Measurements from ENCODE around the gene GRID2. TPM values are rescaled to one million over a fixed set of nuclear protein-coding genes. Genes with fewer than 3 reads are reported as not detected.

GRID2 gene
- polyA plus RNA-seq, 2 donors = 0.02 TPM; not detected in 1

DNA sequence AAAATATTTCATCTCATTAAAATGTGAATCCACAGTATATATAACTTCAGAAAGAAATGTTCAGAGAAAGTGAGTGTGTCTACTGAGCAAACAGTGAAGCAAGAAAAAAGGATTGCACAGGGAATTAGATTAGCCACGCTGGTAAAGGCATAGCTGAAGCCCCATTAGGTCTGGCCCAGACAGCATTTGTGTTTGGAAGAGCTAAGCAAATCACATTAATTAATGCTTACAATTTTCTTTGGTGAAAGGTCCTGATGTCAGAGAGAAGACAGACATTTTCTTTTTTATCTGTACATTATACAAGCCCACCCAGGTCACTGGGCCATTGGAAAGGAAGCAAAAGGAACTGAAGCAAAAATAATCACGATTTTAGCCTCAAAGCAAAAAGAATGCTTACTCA, 354.6 kb downstream of the GRID2 start:
- Histone ChIP-seq H3K27me3 (ENCODE audit: control insufficient read depth in 1 of 2, insufficient read depth in 2 of 2, low read length in 2 of 2) (no peaks in the 10 kb centered on the region), H3K9me3 (ENCODE audit: control insufficient read depth in 2 of 2, insufficient read depth in 1 of 2, low read depth in 1 of 2, low read length in 1 of 2) (no peaks in the 10 kb centered on the region), H3K4me1 (ENCODE audit: control insufficient read depth in 2 of 2, insufficient read depth in 2 of 2, low read length in 1 of 2) (no peaks in the 10 kb centered on the region), H3K36me3 (ENCODE audit: control insufficient read depth in 2 of 2, insufficient read depth in 2 of 2, low read length in 1 of 2) (no peaks in the 10 kb centered on the region), H3K4me3 (ENCODE audit: low read depth in 1 of 2, low read length in 2 of 2) (no peak overlapping the region), H3K27ac (ENCODE audit: low read depth in 2 of 2, low read length in 1 of 2) (no peak overlapping the region)
- 72 to 74% methylated on average over 2 of the region's 2 CpGs for WGBS, 2 donors

DNA sequence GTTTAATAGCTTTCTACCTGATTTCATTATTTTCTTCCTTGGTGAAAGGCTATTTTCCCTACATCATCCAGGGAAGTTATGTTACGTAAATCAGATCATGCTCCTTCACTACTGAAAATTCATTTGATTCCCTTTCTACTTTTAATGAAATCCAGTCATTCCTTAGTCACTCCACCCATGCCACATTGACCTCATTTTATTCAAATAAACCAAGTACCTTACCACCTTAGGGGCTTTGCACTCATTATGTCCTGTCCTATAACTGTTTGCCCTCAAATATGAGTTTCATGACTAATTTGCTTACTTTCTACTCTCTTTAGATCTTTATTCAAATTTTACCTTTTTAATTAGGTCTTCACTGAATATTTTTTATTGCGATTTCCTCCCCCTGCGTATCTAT, 374.0 kb downstream of the GRID2 start:
- no peaks in the 10 kb centered on the region for H3K36me3 ChIP-seq (ENCODE audit: control insufficient read depth in 2 of 2, insufficient read depth in 2 of 2, low read length in 1 of 2)
- H3K27ac ChIP-seq (ENCODE audit: low read depth in 2 of 2, low read length in 1 of 2) = no peak overlapping the region
- H3K9me3 ChIP-seq (ENCODE audit: control insufficient read depth in 2 of 2, insufficient read depth in 1 of 2, low read depth in 1 of 2, low read length in 1 of 2) = no peaks in the 10 kb centered on the region
- 94% methylated on average over 3 of the region's 3 CpGs for WGBS, 2 donors
- no peaks in the 10 kb centered on the region for H3K27me3 ChIP-seq (ENCODE audit: control insufficient read depth in 1 of 2, insufficient read depth in 2 of 2, low read length in 2 of 2)
- H3K4me3 ChIP-seq (ENCODE audit: low read depth in 1 of 2, low read length in 2 of 2) = no peak overlapping the region
- H3K4me1 ChIP-seq (ENCODE audit: control insufficient read depth in 2 of 2, insufficient read depth in 2 of 2, low read length in 1 of 2) = no peaks in the 10 kb centered on the region

DNA sequence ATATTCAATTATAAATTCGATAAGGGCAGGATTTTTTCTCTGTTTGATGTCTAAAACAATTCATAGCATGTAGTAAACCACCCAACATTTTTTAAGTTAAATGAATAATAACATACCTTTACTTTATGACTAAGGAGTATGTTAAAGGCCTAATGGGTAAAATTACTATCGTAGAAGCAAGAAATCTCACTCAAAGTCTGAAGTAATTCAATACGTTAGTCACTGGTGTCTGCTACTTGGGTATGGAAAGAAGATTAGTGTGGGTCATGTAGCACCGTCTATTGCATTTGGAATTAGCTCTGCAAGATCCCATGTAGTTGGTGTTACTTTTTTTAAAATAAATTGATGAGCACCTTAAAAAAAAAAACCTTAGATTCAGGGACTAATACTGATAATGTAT, 374.5 kb downstream of the GRID2 start:
- H3K36me3 ChIP-seq (ENCODE audit: control insufficient read depth in 2 of 2, insufficient read depth in 2 of 2, low read length in 1 of 2) = no peaks in the 10 kb centered on the region
- no peaks in the 10 kb centered on the region for H3K9me3 ChIP-seq (ENCODE audit: control insufficient read depth in 2 of 2, insufficient read depth in 1 of 2, low read depth in 1 of 2, low read length in 1 of 2)
- H3K27me3 ChIP-seq (ENCODE audit: control insufficient read depth in 1 of 2, insufficient read depth in 2 of 2, low read length in 2 of 2) = no peaks in the 10 kb centered on the region
- no peak overlapping the region for H3K27ac ChIP-seq (ENCODE audit: low read depth in 2 of 2, low read length in 1 of 2)
- H3K4me3 ChIP-seq (ENCODE audit: low read depth in 1 of 2, low read length in 2 of 2) = no peak overlapping the region
- 89 to 91% methylated on average over 4 of the region's 4 CpGs for WGBS, 2 donors
- no peaks in the 10 kb centered on the region for H3K4me1 ChIP-seq (ENCODE audit: control insufficient read depth in 2 of 2, insufficient read depth in 2 of 2, low read length in 1 of 2)

DNA sequence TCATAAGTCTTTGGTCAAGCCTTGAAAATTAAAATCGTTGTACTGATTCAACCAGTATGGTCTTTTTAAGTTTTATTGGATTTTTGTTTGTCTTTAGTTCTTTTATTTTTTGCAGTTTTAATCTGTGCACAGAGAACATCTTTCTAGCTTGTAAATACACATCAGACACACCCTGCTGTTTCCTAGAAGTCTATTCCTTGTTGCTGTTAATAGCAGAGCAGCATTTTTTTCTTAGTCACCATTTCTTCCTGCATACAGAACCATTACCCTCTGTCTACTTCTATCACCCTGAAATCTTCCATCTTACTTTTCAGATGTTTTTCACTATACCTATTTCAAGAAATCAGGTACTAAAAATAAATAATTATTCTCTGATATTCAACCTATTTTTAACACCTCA, 375.4 kb downstream of the GRID2 start:
- Histone ChIP-seq H3K36me3 (ENCODE audit: control insufficient read depth in 2 of 2, insufficient read depth in 2 of 2, low read length in 1 of 2) (no peaks in the 10 kb centered on the region), H3K27ac (ENCODE audit: low read depth in 2 of 2, low read length in 1 of 2) (no peak overlapping the region), H3K27me3 (ENCODE audit: control insufficient read depth in 1 of 2, insufficient read depth in 2 of 2, low read length in 2 of 2) (no peaks in the 10 kb centered on the region), H3K9me3 (ENCODE audit: control insufficient read depth in 2 of 2, insufficient read depth in 1 of 2, low read depth in 1 of 2, low read length in 1 of 2) (no peaks in the 10 kb centered on the region), H3K4me1 (ENCODE audit: control insufficient read depth in 2 of 2, insufficient read depth in 2 of 2, low read length in 1 of 2) (no peaks in the 10 kb centered on the region), H3K4me3 (ENCODE audit: low read depth in 1 of 2, low read length in 2 of 2) (no peak overlapping the region)
- WGBS, 2 donors = 43 to 73% methylated on average over 1 of the region's 1 CpG

DNA sequence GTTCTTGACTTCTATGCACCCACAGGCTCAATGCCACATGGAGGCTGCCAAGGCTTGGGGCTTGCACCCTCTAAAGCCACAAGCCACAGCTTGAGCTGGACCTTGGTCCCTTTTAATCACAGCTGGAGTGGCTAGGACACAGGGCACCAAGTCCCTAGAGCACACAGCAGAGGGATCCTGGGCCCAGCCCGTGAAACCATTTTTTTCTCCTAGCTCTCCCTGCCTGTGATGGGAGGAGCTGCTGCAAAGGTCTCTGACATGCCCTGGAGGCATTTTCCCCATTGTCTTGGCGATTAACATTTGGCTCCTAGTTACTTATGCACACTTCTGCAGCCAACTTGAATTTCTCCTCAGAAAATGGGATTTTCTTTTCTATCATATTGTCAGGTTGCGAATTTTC, 410.9 kb downstream of the GRID2 start:
- no peaks in the 10 kb centered on the region for H3K36me3 ChIP-seq (ENCODE audit: control insufficient read depth in 2 of 2, insufficient read depth in 2 of 2, low read length in 1 of 2)
- H3K4me1 ChIP-seq (ENCODE audit: control insufficient read depth in 2 of 2, insufficient read depth in 2 of 2, low read length in 1 of 2) = no peaks in the 10 kb centered on the region
- H3K27ac ChIP-seq (ENCODE audit: low read depth in 2 of 2, low read length in 1 of 2) = no peak overlapping the region
- 75 to 84% methylated on average over 3 of the region's 3 CpGs for WGBS, 2 donors
- no peaks in the 10 kb centered on the region for H3K27me3 ChIP-seq (ENCODE audit: control insufficient read depth in 1 of 2, insufficient read depth in 2 of 2, low read length in 2 of 2)
- no peak overlapping the region for H3K4me3 ChIP-seq (ENCODE audit: low read depth in 1 of 2, low read length in 2 of 2)
- H3K9me3 ChIP-seq (ENCODE audit: control insufficient read depth in 2 of 2, insufficient read depth in 1 of 2, low read depth in 1 of 2, low read length in 1 of 2) = peaks cover 0 to 4% of the 10 kb centered on the region in 2 donors

DNA sequence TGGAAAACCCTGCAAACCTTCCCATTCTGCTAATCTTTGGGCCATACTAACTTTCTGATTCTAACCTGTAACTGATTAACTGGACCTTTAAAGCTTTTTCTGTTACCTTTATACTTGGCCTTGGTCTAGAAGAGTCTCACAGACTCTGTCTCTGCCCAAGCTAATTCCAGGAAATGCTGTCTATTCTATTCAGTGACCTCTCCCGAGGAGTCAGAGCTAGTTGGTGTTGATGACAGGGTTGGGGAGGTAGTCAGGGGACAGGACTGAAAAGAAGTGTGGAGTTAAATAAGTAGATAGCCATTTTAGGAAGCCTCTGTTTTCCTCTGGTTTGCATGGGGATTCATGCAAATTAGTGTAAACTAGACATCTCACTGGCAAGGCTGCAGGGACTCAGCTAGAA, 429.5 kb downstream of the GRID2 start:
- H3K4me3 ChIP-seq (ENCODE audit: low read depth in 1 of 2, low read length in 2 of 2) = no peak overlapping the region
- no peaks in the 10 kb centered on the region for H3K9me3 ChIP-seq (ENCODE audit: control insufficient read depth in 2 of 2, insufficient read depth in 1 of 2, low read depth in 1 of 2, low read length in 1 of 2)
- H3K27ac ChIP-seq (ENCODE audit: low read depth in 2 of 2, low read length in 1 of 2) = no peak overlapping the region
- 31 to 54% methylated on average over 1 of the region's 1 CpG for WGBS, 2 donors
- H3K4me1 ChIP-seq (ENCODE audit: control insufficient read depth in 2 of 2, insufficient read depth in 2 of 2, low read length in 1 of 2) = no peaks in the 10 kb centered on the region
- H3K36me3 ChIP-seq (ENCODE audit: control insufficient read depth in 2 of 2, insufficient read depth in 2 of 2, low read length in 1 of 2) = no peaks in the 10 kb centered on the region
- no peaks in the 10 kb centered on the region for H3K27me3 ChIP-seq (ENCODE audit: control insufficient read depth in 1 of 2, insufficient read depth in 2 of 2, low read length in 2 of 2)

DNA sequence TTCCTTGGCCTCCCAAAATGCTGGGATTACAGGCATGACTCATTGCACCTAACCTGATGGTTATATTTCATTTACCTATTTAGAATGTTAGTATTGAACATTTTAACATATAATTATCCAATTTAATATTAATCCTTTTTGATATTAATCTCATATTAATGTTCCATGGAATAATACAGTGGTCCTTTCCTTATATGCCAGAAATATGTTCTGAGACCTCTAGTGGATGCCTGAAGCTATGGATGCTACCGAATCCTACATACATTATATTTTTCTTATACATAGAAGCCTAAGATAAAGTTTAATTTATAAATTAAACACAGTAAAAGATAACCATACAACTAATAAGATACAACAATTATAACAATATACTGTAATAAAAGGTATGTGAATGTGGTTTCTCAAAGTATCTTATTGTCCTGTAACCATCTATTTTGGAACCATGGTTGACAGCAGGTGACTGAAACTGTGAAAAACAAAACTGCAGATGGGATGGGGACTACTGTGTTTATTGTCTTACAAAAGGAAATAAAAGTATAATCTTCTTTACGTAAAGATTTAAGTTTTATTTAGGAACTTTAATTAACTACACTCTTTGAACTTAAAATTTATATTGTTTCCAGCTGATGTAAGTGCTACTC, 431.4 kb downstream of the GRID2 start:
- Histone ChIP-seq H3K9me3 (ENCODE audit: control insufficient read depth in 2 of 2, insufficient read depth in 1 of 2, low read depth in 1 of 2, low read length in 1 of 2) (no peaks in the 10 kb centered on the region), H3K27ac (ENCODE audit: low read depth in 2 of 2, low read length in 1 of 2) (no peak overlapping the region), H3K36me3 (ENCODE audit: control insufficient read depth in 2 of 2, insufficient read depth in 2 of 2, low read length in 1 of 2) (no peaks in the 10 kb centered on the region), H3K27me3 (ENCODE audit: control insufficient read depth in 1 of 2, insufficient read depth in 2 of 2, low read length in 2 of 2) (no peaks in the 10 kb centered on the region), H3K4me3 (ENCODE audit: low read depth in 1 of 2, low read length in 2 of 2) (no peak overlapping the region), H3K4me1 (ENCODE audit: control insufficient read depth in 2 of 2, insufficient read depth in 2 of 2, low read length in 1 of 2) (no peaks in the 10 kb centered on the region)
- WGBS, 2 donors = 91 to 96% methylated on average over 2 of the region's 2 CpGs

DNA sequence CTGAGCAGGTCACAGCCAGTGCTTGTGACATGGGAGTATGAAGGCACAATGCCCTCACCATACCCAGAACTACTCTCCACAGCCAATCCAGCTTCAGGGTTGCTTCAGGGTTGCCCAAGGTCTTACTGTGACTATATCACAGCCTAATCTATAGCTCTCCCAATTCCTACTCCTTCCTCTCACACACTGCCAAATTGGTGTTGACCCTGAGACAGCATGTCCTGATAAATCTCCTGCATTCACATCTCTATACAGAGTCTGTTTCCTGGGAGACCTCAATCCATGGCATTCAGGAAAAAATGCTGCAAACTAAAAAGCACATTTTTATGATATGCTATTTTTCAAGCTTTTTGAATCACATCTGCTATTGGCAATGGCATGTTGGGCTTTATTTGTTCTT, 456.7 kb downstream of the GRID2 start:
- no peaks in the 10 kb centered on the region for H3K4me1 ChIP-seq (ENCODE audit: control insufficient read depth in 2 of 2, insufficient read depth in 2 of 2, low read length in 1 of 2)
- H3K27ac ChIP-seq (ENCODE audit: low read depth in 2 of 2, low read length in 1 of 2) = no peak overlapping the region
- H3K36me3 ChIP-seq (ENCODE audit: control insufficient read depth in 2 of 2, insufficient read depth in 2 of 2, low read length in 1 of 2) = no peaks in the 10 kb centered on the region
- H3K27me3 ChIP-seq (ENCODE audit: control insufficient read depth in 1 of 2, insufficient read depth in 2 of 2, low read length in 2 of 2) = no peaks in the 10 kb centered on the region
- H3K4me3 ChIP-seq (ENCODE audit: low read depth in 1 of 2, low read length in 2 of 2) = no peak overlapping the region
- no peaks in the 10 kb centered on the region for H3K9me3 ChIP-seq (ENCODE audit: control insufficient read depth in 2 of 2, insufficient read depth in 1 of 2, low read depth in 1 of 2, low read length in 1 of 2)

DNA sequence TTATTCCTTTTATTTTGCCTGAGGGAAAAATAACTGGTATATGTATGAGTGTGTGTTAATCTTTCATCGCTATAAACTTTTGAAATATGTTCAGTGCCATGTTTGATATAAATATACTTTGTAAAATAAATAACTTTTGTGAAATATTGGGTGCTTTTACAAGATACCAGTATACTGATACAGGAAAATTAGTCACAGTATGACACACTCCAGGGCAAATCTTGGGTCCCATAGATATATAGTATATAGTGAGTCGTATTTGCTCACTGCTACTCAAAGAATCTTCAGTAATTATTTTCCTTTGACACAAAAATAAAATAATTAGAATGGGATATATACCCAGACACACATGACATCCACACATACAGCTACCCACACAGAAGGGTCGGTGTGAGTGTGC, 472.3 kb downstream of the GRID2 start:
- WGBS, 2 donors = 79 to 82% methylated on average over 3 of the region's 3 CpGs
- no peaks in the 10 kb centered on the region for H3K4me1 ChIP-seq (ENCODE audit: control insufficient read depth in 2 of 2, insufficient read depth in 2 of 2, low read length in 1 of 2)
- no peak overlapping the region for H3K27ac ChIP-seq (ENCODE audit: low read depth in 2 of 2, low read length in 1 of 2)
- no peaks in the 10 kb centered on the region for H3K9me3 ChIP-seq (ENCODE audit: control insufficient read depth in 2 of 2, insufficient read depth in 1 of 2, low read depth in 1 of 2, low read length in 1 of 2)
- no peaks in the 10 kb centered on the region for H3K27me3 ChIP-seq (ENCODE audit: control insufficient read depth in 1 of 2, insufficient read depth in 2 of 2, low read length in 2 of 2)
- H3K4me3 ChIP-seq (ENCODE audit: low read depth in 1 of 2, low read length in 2 of 2) = no peak overlapping the region
- no peaks in the 10 kb centered on the region for H3K36me3 ChIP-seq (ENCODE audit: control insufficient read depth in 2 of 2, insufficient read depth in 2 of 2, low read length in 1 of 2)

DNA sequence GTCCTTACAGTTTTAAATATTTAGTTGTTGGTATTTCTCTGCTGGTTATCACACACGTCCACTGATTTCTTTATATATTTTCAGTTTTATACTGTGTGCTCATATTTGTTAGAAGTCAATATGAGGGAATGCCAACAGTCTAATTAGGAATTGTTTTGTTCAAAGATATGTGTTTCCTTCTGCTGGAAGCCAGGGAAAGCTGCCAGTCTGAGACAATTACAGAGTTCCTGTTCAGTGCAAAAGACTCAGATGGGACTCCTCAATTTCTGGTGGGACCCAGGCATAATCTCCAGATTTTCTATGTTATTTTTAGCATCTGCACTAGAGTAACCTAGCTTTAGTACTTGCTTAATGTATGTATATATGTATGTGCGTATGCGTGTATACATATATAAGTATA, 486.0 kb downstream of the GRID2 start:
- H3K4me1 ChIP-seq (ENCODE audit: control insufficient read depth in 2 of 2, insufficient read depth in 2 of 2, low read length in 1 of 2) = no peaks in the 10 kb centered on the region
- H3K27ac ChIP-seq (ENCODE audit: low read depth in 2 of 2, low read length in 1 of 2) = no peak overlapping the region
- WGBS, 2 donors = 77 to 78% methylated on average over 3 of the region's 3 CpGs
- H3K36me3 ChIP-seq (ENCODE audit: control insufficient read depth in 2 of 2, insufficient read depth in 2 of 2, low read length in 1 of 2) = no peaks in the 10 kb centered on the region
- H3K27me3 ChIP-seq (ENCODE audit: control insufficient read depth in 1 of 2, insufficient read depth in 2 of 2, low read length in 2 of 2) = no peaks in the 10 kb centered on the region
- H3K9me3 ChIP-seq (ENCODE audit: control insufficient read depth in 2 of 2, insufficient read depth in 1 of 2, low read depth in 1 of 2, low read length in 1 of 2) = no peaks in the 10 kb centered on the region
- H3K4me3 ChIP-seq (ENCODE audit: low read depth in 1 of 2, low read length in 2 of 2) = no peak overlapping the region
